Psoas muscle (tissue), 8 donors: ENCODE results near the gene ASTN2. TPM values are rescaled to one million over a fixed set of nuclear protein-coding genes. Genes with fewer than 3 reads are reported as not detected.

Experiments used
- ATAC-seq, 4 donors: fragments of 200-7000 bp; cut with Tn5 transposase; one replicate each; pipeline ENCODE4 v1.9.1; 2020; ENCODE audit warnings: moderate library complexity in 3 of 4, mild to moderate bottlenecking in 2 of 4
- DNase-seq, 2 donors: peaks; one replicate each; pipeline ENCODE4 v3.0.0-alpha.2; 2020
- H3K27ac ChIP-seq: fragments of 200-600 bp; one replicate; pipeline ENCODE4 v1.8.0; 2022
- H3K27me3 ChIP-seq, 3 donors: fragments of 200-600 bp in 1 of 3; one replicate each; pipeline versions ENCODE4 v1.6.1 to v1.8.0; 2013 to 2022; ENCODE audit warnings: low read length in 2 of 3, mild to moderate bottlenecking in 2 of 3, moderate library complexity in 1 of 3; ENCODE audit not compliant: insufficient read depth in 3 of 3
- H3K36me3 ChIP-seq, 2 donors: fragments of 200-600 bp in 1 of 2; one replicate each; pipeline versions ENCODE4 v1.6.1 to v1.8.0; 2013 to 2022; ENCODE audit warnings: low read depth in 1 of 2, mild to moderate bottlenecking in 1 of 2, moderate library complexity in 1 of 2; ENCODE audit not compliant: insufficient read depth in 1 of 2
- H3K4me1 ChIP-seq: fragments of 200-600 bp; one replicate; pipeline ENCODE4 v1.8.0; 2022
- H3K4me3 ChIP-seq: fragments of 200-600 bp; one replicate; pipeline ENCODE4 v1.8.0; 2022; ENCODE audit warnings: mild to moderate bottlenecking
- H3K9me3 ChIP-seq: fragments of 200-600 bp; one replicate; pipeline ENCODE4 v1.8.0; 2022
- WGBS, 3 donors: extraction: QIAGEN DNeasy Blood & Tissue Kit; methylation state at CpG; one replicate each; pipeline versions ENCODE4 v1.1.6 to v1.1.7; 2013; 5-methylcytosine and 5-hydroxymethylcytosine counted together
- intact Hi-C, 2 donors: fragments of 100-400 bp; cut with DNase I; formaldehyde crosslinking; loops; one replicate each; pipeline versions ENCODE4 v1.11.0 to v1.14.2; 2022
- polyA plus RNA-seq, 3 donors: library from polyadenylated mRNA; stranded (reverse); fragments of 200-250 nt; gene quantifications; one replicate each; pipeline ENCODE4 v1.2.3, GENCODE V29; 2013
- total RNA-seq, 4 donors: library from RNA; stranded (reverse); fragmentation: NEBNext Ultra II Directional in 2 of 4; extraction: Animal tissue kit (Norgen Biotek cat#: 25700) in 2 of 4; gene quantifications; one replicate each; pipeline versions ENCODE4 v1.2.1 to v1.2.4, GENCODE V29; 2021 to 2023
- TF ChIP-seq, protein P1 (sequence below): fragments of 200-600 bp; IDR thresholded peaks from one replicate; pipeline ENCODE4 v1.8.0; 2022; ENCODE audit warnings: antibody characterized with exemption
- donor health status: healthy with polysubstance abuse.
- donor health status: DM: no; HTN: no; CAD: no; lungs with moderate emphysema.
- donor health status: Bipolar disorder and iron deficiency.
- donor health status: healthy.
- donor health status: DM: yes; HTN: yes; CAD: no.
- donor health status: DM: no; HTN: no; CAD: no.
- donor health status: DM: no; HTN: no; CAD: no.
- donor health status: DM: yes; HTN: yes; CAD: no.

The ASTN2 gene
- total and polyA plus RNA-seq, 7 donors = 2.0 to 10.3 (median 3.3) TPM

- H3K4me1 ChIP-seq = no peaks in the 10 kb centered on the region
- WGBS, 3 donors = 54 to 60% (median 60%) methylated on average over 3 of the region's 3 CpGs
- no peak overlapping the region for H3K27ac ChIP-seq
- H3K36me3 ChIP-seq = no peaks in the 10 kb centered on the region
- TF ChIP-seq, protein P1, sequence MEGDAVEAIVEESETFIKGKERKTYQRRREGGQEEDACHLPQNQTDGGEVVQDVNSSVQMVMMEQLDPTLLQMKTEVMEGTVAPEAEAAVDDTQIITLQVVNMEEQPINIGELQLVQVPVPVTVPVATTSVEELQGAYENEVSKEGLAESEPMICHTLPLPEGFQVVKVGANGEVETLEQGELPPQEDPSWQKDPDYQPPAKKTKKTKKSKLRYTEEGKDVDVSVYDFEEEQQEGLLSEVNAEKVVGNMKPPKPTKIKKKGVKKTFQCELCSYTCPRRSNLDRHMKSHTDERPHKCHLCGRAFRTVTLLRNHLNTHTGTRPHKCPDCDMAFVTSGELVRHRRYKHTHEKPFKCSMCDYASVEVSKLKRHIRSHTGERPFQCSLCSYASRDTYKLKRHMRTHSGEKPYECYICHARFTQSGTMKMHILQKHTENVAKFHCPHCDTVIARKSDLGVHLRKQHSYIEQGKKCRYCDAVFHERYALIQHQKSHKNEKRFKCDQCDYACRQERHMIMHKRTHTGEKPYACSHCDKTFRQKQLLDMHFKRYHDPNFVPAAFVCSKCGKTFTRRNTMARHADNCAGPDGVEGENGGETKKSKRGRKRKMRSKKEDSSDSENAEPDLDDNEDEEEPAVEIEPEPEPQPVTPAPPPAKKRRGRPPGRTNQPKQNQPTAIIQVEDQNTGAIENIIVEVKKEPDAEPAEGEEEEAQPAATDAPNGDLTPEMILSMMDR = no peak
- ATAC-seq = no peak
- no peak overlapping the region for H3K4me3 ChIP-seq
- H3K9me3 ChIP-seq = no peaks in the 10 kb centered on the region
- no peak for DNase-seq
- H3K27me3 ChIP-seq = peaks cover 0 to 4% (median 0%) of the 10 kb centered on the region in 3 donors
- intact Hi-C loops = no loop called here
Observed at GRCh38 chr9:117387422-117387821, 27.4 kb downstream of the ASTN2 start.

DNA sequence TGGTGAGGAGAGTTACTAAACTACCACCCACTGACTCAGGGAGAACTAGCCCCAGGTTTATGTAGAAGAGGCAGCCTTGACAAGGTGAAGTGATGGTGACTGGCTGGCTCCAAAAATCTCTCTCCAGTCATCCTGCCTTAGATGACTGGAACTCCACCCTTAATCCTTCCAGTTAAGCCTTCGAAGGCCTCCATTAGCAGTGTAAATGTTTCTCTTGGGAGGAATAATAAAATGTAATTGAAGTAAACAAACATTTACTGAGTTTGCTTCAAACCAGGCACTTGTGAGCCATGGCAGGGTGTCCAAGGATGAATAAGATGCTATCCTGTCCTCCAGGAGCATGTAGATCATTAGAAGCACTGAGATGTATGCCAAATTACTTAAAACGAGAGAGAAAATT lies 35.5 kb downstream of the ASTN2 start:
- Histone ChIP-seq H3K36me3 (no peaks in the 10 kb centered on the region), H3K27me3 (no peaks in the 10 kb centered on the region), H3K9me3 (no peaks in the 10 kb centered on the region), H3K4me1 (no peaks in the 10 kb centered on the region), H3K27ac (no peak overlapping the region), H3K4me3 (no peak overlapping the region)
- WGBS, 3 donors = 69 to 70% (median 69%) methylated on average over 2 of the region's 2 CpGs
- intact Hi-C loops = no loop called here
- DNase-seq (no peak), ATAC-seq (no peak)
- TF ChIP-seq, protein P1 = no peak

- Histone ChIP-seq H3K4me3 (no peak overlapping the region), H3K27me3 (no peaks in the 10 kb centered on the region), H3K36me3 (no peaks in the 10 kb centered on the region), H3K4me1 (no peaks in the 10 kb centered on the region), H3K9me3 (no peaks in the 10 kb centered on the region), H3K27ac (no peak overlapping the region)
- 42 to 49% (median 45%) methylated on average over 5 of the region's 5 CpGs for WGBS, 3 donors
- ATAC-seq = no peak
- TF ChIP-seq, protein P1 = no peak
- intact Hi-C loops = no loop called here
- DNase-seq = no peak
Observed at GRCh38 chr9:117377046-117377445, 37.8 kb downstream of the ASTN2 start.

GRCh38 chr9:117375956-117376355 lies 38.9 kb downstream of the ASTN2 start:
- 65 to 81% (median 69%) methylated on average over 1 of the region's 1 CpG for WGBS, 3 donors

More at GRCh38 chr9:117375956-117376355, 38.9 kb downstream of the ASTN2 start:
- DNase-seq = no peak
- Histone ChIP-seq H3K9me3 (no peaks in the 10 kb centered on the region), H3K4me3 (no peak overlapping the region), H3K27ac (no peak overlapping the region), H3K4me1 (no peaks in the 10 kb centered on the region), H3K36me3 (no peaks in the 10 kb centered on the region), H3K27me3 (no peaks in the 10 kb centered on the region)
- TF ChIP-seq, protein P1 = no peak
- intact Hi-C loops = no loop called here
- ATAC-seq = no peak
